Natural killer cell (primary cell): ENCODE results near the gene CCDC33. TPM values are rescaled to one million over a fixed set of nuclear protein-coding genes. Genes with fewer than 3 reads are reported as not detected.

ENCODE experiments used
- ATAC-seq, 3 donors: fragments of 150-1000 bp in 2 of 3; fragments of 200-7000 bp in 1 of 3; cut with Tn5 transposase; 1 replicate in 1 of 3; 2 replicates in 2 of 3; pipeline ENCODE4 v1.10.0; 2021; ENCODE audit warnings: mild to moderate bottlenecking in 2 of 3, moderate library complexity in 2 of 3
- DNase-seq, 2 donors: peaks; one replicate each; pipeline versions ENCODE4 v3.0.0 to v3.0.0-alpha.2; 2013 to 2021; ENCODE audit warnings: mixed read lengths in 1 of 2
- H3K27ac ChIP-seq: one replicate; pipeline ENCODE4 v1.5.1; 2013; ENCODE audit warnings: mild to moderate bottlenecking, low read length
- H3K27me3 ChIP-seq: one replicate; pipeline ENCODE4 v1.6.1; 2013; ENCODE audit warnings: low read length; ENCODE audit not compliant: control insufficient read depth, insufficient read depth
- H3K36me3 ChIP-seq: one replicate; pipeline ENCODE4 v1.6.1; 2013; ENCODE audit warnings: low read length; ENCODE audit not compliant: control insufficient read depth, insufficient read depth
- H3K4me1 ChIP-seq: one replicate; pipeline ENCODE4 v1.6.1; 2013; ENCODE audit warnings: low read length; ENCODE audit not compliant: control insufficient read depth, insufficient read depth
- H3K4me3 ChIP-seq: one replicate; pipeline ENCODE4 v1.5.1; 2013; ENCODE audit warnings: low read length
- H3K9me3 ChIP-seq: one replicate; pipeline ENCODE4 v1.6.1; 2013; ENCODE audit warnings: low read length; ENCODE audit not compliant: control insufficient read depth, insufficient read depth
- H3K27ac Mint-ChIP-seq, 2 donors: one replicate each; pipeline ENCODE4 v1.8.0; 2022; ENCODE audit warnings: mild to moderate bottlenecking in 2 of 2, mixed read lengths in 2 of 2, moderate library complexity in 1 of 2
- H3K27me3 Mint-ChIP-seq, 2 donors: one replicate each; pipeline ENCODE4 v1.8.0; 2022; ENCODE audit warnings: low read depth in 2 of 2, mixed read lengths in 2 of 2
- H3K36me3 Mint-ChIP-seq: one replicate; pipeline ENCODE4 v1.8.0; 2022; ENCODE audit warnings: mixed read lengths
- H3K4me1 Mint-ChIP-seq, 2 donors: one replicate each; pipeline ENCODE4 v1.8.0; 2022; ENCODE audit warnings: mixed read lengths in 2 of 2
- H3K4me3 Mint-ChIP-seq: one replicate; pipeline ENCODE4 v1.8.0; 2022; ENCODE audit warnings: mild to moderate bottlenecking, moderate library complexity, mixed read lengths
- H3K9me3 Mint-ChIP-seq, 2 donors: one replicate each; pipeline ENCODE4 v1.8.0; 2022; ENCODE audit warnings: mixed read lengths in 2 of 2
- CTCF ChIP-seq: fragments of 200-600 bp; IDR thresholded peaks from one replicate; pipeline ENCODE4 v1.8.0; 2022; ENCODE audit warnings: antibody characterized with exemption
- WGBS: methylation state at CpG from one replicate; pipeline ENCODE4 v1.1.7; 2013; ENCODE audit warnings: missing lambda C conversion rate; ENCODE audit not compliant: insufficient coverage; 5-methylcytosine and 5-hydroxymethylcytosine counted together
- intact Hi-C: fragments of 100-400 bp; cut with micrococcal nuclease; formaldehyde crosslinking; loops from one replicate; pipeline ENCODE4 v1.14.2; 2022
- total RNA-seq, 4 donors: library from RNA; stranded (reverse); fragments of 120-200 nt in 1 of 4; gene quantifications; one replicate each; pipeline versions ENCODE4 v1.2.3 to v1.2.4, GENCODE V29; 2013 to 2022

The CCDC33 gene
- total RNA-seq, 3 donors from 2014 or later (not counting 1 experiment from before 2014, with no cell fraction given) = not detected

- H3K4me1 Mint-ChIP-seq = peaks cover 12 to 22% of the 10 kb centered on the region in 2 donors
- Histone ChIP-seq H3K36me3 (no peaks in the 10 kb centered on the region), H3K4me1 (peaks cover 20% of the 10 kb centered on the region), H3K4me3 (no peak overlapping the region), H3K27me3 (no peaks in the 10 kb centered on the region), H3K9me3 (no peaks in the 10 kb centered on the region), H3K27ac (no peak overlapping the region)
- H3K27ac Mint-ChIP-seq = no peak overlapping the region
- no peak overlapping the region for H3K4me3 Mint-ChIP-seq
- no peak for DNase-seq
- ATAC-seq = no peak
- H3K36me3 Mint-ChIP-seq = no peaks in the 10 kb centered on the region
- intact Hi-C loops = no loop called here
- no peaks in the 10 kb centered on the region for H3K9me3 Mint-ChIP-seq
- WGBS = 94% methylated on average over 1 of the region's 1 CpG
- TF ChIP-seq CTCF = no peak
- H3K27me3 Mint-ChIP-seq = peaks cover 0 to 4% of the 10 kb centered on the region in 2 donors
These were observed 140.1 kb downstream of the CCDC33 start for GRCh38 chr15:74376226-74376625.

- Mint-ChIP-seq H3K27me3 (peaks cover 0 to 1% of the 10 kb centered on the region in 2 donors), H3K27ac (no peak overlapping the region), H3K4me3 (no peak overlapping the region), H3K4me1 (peaks cover 12 to 22% of the 10 kb centered on the region in 2 donors), H3K9me3 (no peaks in the 10 kb centered on the region), H3K36me3 (no peaks in the 10 kb centered on the region)
- no peak for TF ChIP-seq CTCF
- WGBS = 87% methylated on average over 5 of the region's 6 CpGs
- intact Hi-C loops = no loop called here
- H3K27me3 ChIP-seq = no peaks in the 10 kb centered on the region
- H3K9me3 ChIP-seq = no peaks in the 10 kb centered on the region
- DNase-seq = no peak
- H3K4me1 ChIP-seq = peaks cover 20% of the 10 kb centered on the region
- ATAC-seq = no peak
- no peaks in the 10 kb centered on the region for H3K36me3 ChIP-seq
- H3K4me3 ChIP-seq = no peak overlapping the region
- no peak overlapping the region for H3K27ac ChIP-seq
These were observed 140.9 kb downstream of the CCDC33 start for GRCh38 chr15:74376825-74377581.

GRCh38 chr15:74377831-74378766 lies 142.0 kb downstream of the CCDC33 start:
- 89% methylated on average over 15 of the region's 15 CpGs for WGBS
- Histone ChIP-seq H3K27ac (no peak overlapping the region), H3K9me3 (no peaks in the 10 kb centered on the region), H3K4me3 (no peak overlapping the region), H3K27me3 (no peaks in the 10 kb centered on the region), H3K4me1 (peaks cover 30% of the 10 kb centered on the region), H3K36me3 (no peaks in the 10 kb centered on the region)
- Mint-ChIP-seq H3K4me3 (no peak overlapping the region), H3K27ac (no peak overlapping the region), H3K9me3 (no peaks in the 10 kb centered on the region), H3K4me1 (peaks cover 12 to 22% of the 10 kb centered on the region in 2 donors), H3K36me3 (no peaks in the 10 kb centered on the region), H3K27me3 (no peaks in the 10 kb centered on the region)
- no peak for TF ChIP-seq CTCF
- DNase-seq (no peak), ATAC-seq (no peak)
- intact Hi-C loops = no loop called here
